Measurements from ENCODE around the gene DESI1.
A peak's percentile ranks its signal among the peaks of the same experiment; 100 is the strongest.
"Not testable (repeated sequence)": the region's sequence is repeated elsewhere in the genome, so short reads cannot be mapped to it uniquely, and the experiment has no call there.

The DESI1 gene

DNA sequence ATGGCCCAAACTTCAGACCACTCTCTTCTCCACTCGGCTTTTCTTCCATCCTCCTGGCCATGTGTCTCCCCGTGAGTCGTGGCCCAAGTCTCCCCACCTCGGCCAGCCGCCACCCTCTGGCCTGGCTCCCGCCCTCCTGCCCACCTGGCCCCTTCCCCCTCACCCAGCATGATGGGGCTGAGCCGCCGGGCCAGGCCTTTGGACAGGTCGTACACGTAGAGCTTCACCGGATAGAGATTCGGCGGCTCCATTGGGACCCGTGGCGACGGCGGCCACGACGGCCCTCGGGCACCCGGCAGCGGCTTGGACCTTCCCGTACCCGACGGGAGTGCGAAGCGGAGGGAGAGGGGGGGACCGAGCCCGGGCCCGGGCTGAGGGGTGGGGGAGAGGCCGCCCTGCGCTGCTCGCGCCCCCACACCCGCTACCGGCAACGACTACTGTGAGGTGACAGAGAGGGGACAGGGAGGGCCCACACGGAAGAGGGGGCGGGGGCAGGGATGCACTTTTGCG is at the start of gene DESI1:
Gene DESI1, minus strand, starts transcription at position 455 of the 510 bp plus-strand sequence. Its CDS starts 204 bp downstream, at position 251.
- TF ChIP-seq POLR2A (IDR thresholded peaks at IDR 0.05; ENCODE audit: low read length) = no peak
- no peak for DNase-seq

DNA sequence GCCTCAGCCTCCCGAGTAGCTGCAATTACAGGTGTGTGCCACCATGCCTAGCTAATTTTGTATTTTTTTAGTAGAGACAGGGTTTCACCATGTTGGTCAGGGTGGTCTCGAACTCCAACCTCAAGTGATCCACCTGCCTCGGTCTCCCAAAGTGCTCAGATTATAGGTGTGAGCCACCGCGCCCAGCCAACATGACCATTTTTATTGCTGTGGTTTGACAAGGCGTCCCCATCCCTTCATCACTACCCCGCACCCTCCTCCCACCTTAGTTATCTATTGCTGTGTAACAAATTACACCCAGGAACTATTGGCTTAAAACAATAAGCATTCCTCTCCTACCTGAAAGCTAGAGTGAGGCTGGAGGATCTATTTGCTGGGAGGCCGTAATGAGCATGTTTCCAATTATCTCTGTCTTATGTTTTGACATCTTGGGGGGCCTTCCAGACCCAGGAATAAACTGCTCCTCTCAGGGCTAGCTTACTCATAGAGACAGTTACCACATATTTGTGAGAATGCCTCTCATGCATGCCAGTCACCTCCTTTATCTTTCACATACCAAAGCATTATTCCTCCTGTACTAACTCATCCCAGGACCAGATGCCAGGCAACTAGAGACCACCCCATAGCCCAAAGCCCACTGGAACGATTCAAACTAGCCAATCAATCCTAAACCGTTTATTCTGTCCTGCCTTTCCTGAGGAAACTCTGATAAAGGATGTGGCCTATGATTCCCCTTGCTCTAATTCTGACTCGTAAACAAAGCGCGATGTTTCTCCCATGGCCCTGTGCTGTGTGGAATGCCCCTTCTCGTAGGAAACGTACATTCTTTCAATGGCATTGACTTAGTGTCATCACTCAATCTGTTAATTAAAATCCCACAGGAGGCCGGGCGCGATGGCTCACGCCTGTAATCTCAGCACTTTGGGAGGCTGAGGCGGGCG is 48.4 kb upstream of the DESI1 start:
- no peak for DNase-seq
- no peak for TF ChIP-seq POLR2A (IDR thresholded peaks at IDR 0.05; ENCODE audit: low read length)
- no peak for TF ChIP-seq GATA1 (IDR thresholded peaks at IDR 0.05; ENCODE audit: low read depth, low read length)

DNA sequence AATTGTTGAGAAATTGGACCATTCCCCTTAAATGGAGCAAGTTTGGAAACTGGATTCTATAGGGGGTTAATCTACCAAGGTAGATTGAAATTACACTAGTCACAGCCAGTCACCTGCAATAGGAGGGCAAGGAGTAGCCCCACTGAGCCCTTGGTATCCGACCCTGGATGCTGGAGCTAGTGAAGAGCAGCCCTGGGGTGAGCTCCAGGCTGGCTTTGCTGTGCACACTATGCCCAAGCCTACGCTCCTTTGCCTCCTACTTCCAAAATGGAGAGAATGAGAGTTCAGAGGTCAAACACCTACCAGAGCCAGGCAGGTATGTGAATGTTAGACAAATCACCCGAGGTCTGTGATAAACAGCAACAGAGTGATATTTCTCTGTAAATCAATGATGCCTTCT is 44.1 kb upstream of the DESI1 start:
- no peak for DNase-seq
- TF ChIP-seq GATA1 (IDR thresholded peaks at IDR 0.05; ENCODE audit: low read depth, low read length) (no peak), POLR2A (IDR thresholded peaks at IDR 0.05; ENCODE audit: low read length) (no peak)

DNA sequence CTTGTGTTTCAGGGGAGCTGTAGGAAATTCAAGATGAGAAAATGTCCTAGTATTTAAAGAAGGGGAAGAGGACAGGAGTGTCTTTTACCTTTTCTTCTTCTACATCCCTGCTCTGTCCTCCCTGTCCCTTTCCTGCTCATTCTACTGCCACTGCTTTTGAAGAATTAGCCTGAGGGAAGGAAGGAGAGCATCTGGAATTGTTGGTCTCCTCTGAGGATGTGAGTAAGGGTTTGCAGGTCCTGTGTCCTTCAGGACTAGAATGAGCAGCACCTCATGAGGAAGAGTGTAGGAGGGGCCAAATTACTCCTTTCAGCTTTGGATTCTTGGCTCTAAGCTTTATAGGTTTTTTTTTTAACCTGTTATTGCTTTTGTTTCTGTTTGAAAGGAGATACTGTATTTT is 43.6 kb upstream of the DESI1 start:
- DNase-seq = no peak
- TF ChIP-seq POLR2A (IDR thresholded peaks at IDR 0.05; ENCODE audit: low read length) (no peak), GATA1 (IDR thresholded peaks at IDR 0.05; ENCODE audit: low read depth, low read length) (no peak)

DNA sequence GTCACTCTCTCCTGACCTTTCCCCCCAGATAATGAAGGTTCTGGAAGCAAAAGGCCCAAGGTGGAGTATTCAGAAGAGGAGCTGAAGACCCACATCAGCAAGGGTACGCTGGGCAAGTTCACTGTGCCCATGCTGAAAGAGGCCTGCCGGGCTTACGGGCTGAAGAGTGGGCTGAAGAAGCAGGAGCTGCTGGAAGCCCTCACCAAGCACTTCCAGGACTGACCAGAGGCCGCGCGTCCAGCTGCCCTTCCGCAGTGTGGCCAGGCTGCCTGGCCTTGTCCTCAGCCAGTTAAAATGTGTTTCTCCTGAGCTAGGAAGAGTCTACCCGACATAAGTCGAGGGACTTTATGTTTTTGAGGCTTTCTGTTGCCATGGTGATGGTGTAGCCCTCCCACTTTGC is 42.8 kb upstream of the DESI1 start:
- not testable (repeated sequence) for DNase-seq

DNA sequence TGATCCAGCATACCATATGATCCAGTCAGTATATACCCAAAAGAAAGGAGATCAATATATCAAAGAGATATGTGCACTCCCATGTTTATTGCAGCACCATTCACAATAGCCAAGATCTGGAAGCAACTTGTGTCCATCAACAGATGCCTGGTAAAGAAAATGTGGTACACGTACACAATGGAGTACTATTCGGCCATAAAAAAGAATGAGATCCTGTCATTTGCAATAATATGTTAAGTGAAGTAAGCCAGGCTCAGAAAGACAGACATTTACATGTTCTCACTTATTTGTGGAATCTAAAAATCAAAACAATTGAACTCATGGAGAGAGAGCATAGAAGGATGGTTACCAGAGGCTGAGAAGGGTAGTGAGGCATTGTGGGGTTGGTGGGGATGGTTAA is 40.9 kb upstream of the DESI1 start:
- TF ChIP-seq GATA1 (IDR thresholded peaks at IDR 0.05; ENCODE audit: low read depth, low read length) = no peak
- no peak for TF ChIP-seq POLR2A (IDR thresholded peaks at IDR 0.05; ENCODE audit: low read length)
- no peak for DNase-seq

DNA sequence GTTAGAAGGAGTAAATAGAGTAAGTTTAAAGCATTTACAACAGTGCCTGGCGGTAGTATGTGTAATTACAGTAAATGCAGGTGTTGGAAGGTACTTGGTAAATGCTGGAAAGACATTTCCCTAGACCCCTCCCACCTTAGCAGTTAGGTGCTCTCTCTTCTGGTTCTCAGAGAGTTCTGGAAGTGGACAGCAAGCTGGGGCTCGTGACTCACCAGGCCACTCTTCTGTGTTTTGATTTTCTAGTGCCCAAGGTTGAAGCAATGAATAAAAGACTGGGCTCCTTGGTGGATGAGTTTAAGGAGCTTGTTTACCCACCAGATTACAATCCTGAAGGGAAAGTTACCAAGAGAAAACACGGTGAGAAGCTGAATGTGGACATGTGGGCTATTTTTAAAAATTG is 40.2 kb upstream of the DESI1 start:
- DNase-seq = no peak

DNA sequence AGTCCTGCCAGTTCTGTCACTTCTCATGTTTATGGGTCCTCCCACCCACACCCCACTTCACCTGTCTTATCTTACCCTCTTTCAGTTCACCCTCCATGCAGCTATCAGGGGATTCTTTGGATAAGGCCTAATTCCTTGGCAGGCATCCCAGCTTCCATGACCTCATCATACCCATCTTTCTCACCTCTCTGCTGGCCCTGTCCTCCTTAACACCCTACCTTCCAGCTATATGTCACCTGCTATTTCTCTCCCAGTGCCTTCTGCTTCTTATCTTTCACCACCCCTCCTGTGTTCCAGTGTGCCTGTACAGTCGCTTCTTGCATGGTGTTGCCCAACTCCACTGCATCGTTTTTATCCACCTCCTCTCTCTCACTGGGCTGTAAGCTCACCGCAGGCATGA is 39.6 kb upstream of the DESI1 start:
- TF ChIP-seq POLR2A (IDR thresholded peaks at IDR 0.05; ENCODE audit: low read length) (no peak), GATA1 (IDR thresholded peaks at IDR 0.05; ENCODE audit: low read depth, low read length) (no peak)
- DNase-seq = peak; percentile 50 to 68

More for the DNA sequence above, 40.2 kb upstream of the DESI1 start:
- TF ChIP-seq POLR2A (IDR thresholded peaks at IDR 0.05; ENCODE audit: low read length) (no peak), GATA1 (IDR thresholded peaks at IDR 0.05; ENCODE audit: low read depth, low read length) (no peak)

DNA sequence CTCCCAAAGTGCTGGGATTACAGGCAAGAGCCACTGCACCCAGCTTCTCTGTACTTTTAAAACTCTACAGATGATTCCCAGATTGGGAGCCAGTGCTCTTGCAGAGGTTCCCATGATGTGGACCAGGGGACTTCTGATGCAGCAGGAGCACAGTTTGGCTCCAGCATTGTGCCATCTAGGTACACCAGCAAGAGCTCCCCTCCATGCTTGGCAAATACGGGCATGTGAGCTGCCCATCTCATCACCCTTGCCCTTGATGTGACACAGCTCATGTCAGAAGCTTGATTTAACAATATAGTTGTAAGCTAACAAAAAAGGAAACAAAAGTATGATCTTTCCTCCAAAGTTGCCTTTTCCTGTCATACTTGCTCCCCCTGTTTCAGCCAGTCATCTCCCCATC is 39.1 kb upstream of the DESI1 start:
- TF ChIP-seq POLR2A (IDR thresholded peaks at IDR 0.05; ENCODE audit: low read length) (no peak), GATA1 (IDR thresholded peaks at IDR 0.05; ENCODE audit: low read depth, low read length) (no peak)
- no peak for DNase-seq

DNA sequence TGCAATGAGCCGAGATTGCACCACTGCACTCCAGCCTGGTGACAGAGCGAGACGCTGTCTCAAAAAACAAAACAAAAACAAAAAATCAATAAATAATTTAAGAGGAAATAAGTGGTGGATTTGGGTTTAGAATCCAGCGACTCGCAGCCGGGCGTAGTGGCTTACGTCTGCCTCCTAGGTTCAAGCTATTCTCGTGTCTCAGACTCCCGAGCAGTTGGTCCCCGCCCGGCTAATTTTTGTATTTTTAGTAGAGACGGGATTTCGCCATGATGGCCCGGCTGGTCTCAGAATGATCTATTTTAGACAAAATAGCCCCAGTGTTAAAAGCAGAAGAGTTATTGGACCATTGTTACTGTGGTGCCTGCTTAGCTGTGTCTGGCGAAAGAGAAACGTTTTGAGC is 38.0 kb upstream of the DESI1 start:
- no peak for DNase-seq
- TF ChIP-seq POLR2A (IDR thresholded peaks at IDR 0.05; ENCODE audit: low read length) (no peak), GATA1 (IDR thresholded peaks at IDR 0.05; ENCODE audit: low read depth, low read length) (no peak)

DNA sequence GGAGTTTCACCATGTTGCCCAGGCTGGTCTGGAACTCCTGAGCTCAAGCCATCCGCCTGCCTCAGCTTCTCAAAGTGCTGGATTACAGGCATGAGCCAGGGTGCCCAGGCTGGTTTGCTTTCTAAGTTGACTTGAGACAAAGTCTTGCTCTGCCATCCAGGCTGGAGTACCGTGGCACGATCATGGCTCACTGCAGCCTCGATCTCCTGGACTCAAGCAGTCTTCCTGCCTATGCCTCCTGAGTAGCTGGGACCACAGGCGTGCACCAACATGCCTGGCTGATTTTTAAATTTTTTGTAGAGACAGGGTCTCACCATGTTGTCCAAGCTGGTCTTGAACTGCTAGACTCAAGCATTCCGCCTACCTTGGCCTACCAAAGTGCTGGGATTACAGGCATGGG is 36.9 kb upstream of the DESI1 start:
- DNase-seq = no peak
- no peak for TF ChIP-seq GATA1 (IDR thresholded peaks at IDR 0.05; ENCODE audit: low read depth, low read length)
- no peak for TF ChIP-seq POLR2A (IDR thresholded peaks at IDR 0.05; ENCODE audit: low read length)

DNA sequence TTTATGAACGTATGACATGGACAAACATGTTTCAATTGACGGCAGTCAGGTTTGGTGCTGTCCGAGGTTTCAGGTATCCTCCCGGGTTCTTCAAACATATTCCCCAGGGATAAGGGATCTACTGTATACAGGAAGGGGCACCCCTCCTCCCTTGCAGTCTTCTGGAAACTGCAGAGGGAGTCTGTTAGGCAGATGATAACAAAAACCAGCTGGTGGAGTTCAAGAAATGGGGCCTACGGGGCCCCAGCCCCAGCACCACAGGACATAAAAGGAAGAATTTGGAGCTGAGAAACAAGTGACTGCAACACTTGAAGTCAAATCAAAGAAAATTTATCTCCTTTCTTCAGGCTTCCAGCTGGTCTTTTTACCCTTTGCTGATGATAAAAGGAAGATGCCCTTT is 35.7 kb upstream of the DESI1 start:
- no peak for TF ChIP-seq POLR2A (IDR thresholded peaks at IDR 0.05; ENCODE audit: low read length)
- DNase-seq = peak; percentile 71 to 86

DNA sequence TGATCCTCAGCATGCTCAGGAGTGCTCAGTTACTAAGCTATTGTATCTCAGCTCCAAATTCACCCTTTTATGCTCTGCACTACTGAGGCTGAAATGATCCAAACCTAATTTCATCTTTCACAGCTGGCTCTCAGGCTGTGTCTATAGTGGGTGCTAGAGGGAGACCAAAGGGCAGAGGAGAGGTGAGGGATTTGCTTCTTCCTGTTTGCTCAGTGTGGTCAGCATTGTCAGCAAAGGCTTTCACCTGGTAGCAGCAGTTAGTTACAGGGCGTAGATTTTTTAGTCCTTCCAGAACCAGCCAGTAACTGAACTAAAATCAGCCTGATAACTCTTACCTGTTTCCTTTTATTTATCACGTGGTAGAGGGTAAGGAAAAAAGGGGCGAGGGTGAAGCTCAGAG is 33.5 kb upstream of the DESI1 start:
- TF ChIP-seq POLR2A (IDR thresholded peaks at IDR 0.05; ENCODE audit: low read length) (no peak), GATA1 (IDR thresholded peaks at IDR 0.05; ENCODE audit: low read depth, low read length) (no peak)
- no peak for DNase-seq

DNA sequence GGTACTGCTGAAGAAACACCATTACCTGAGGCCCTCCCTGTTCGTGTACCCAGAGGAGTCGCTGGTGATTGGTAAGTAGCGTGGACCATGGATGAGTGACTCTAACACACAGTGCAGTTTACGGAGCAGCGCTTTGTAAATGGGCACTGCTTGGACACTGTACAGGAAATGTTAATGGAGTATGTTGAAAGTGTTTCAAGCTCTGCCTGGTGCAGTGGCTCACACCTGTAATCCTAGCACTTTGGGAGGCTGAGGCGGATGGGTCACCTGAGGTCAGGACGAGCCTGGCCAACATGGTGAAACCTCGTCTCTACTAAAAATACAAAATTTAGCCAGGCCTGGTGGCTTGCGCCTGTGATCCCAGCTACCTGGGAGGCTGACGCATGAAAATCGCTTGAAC is 30.0 kb upstream of the DESI1 start:
- TF ChIP-seq GATA1 (IDR thresholded peaks at IDR 0.05; ENCODE audit: low read depth, low read length) = no peak
- TF ChIP-seq POLR2A (IDR thresholded peaks at IDR 0.05; ENCODE audit: low read length) = no peak
- no peak for DNase-seq

DNA sequence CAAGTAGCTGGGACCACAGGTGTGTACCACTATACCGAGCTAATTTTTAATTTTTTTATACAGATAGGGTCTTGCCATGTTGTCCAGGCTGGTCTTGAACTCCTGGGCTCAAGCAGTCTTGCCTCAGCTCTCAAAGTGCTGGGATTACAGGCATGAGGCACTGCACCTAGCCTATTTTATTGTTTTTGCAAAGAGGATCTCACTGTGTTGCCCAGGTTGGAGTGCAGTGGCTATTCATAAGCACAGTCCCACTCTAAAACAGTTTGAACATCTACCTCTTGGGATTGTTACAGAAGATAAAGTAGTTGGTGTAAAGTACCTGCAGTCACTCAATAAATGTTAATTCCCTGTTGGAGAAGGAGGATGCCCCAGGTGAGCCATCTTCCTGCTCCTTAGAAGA is 29.4 kb upstream of the DESI1 start:
- TF ChIP-seq POLR2A (IDR thresholded peaks at IDR 0.05; ENCODE audit: low read length) (no peak), GATA1 (IDR thresholded peaks at IDR 0.05; ENCODE audit: low read depth, low read length) (no peak)
- DNase-seq = no peak
